ENCODE data around the gene MCC. TPM values are rescaled to one million over a fixed set of nuclear protein-coding genes. Genes with fewer than 3 reads are reported as not detected.

The MCC gene
- total RNA-seq, 1 experiment from 2014 or later, result 7.1 TPM

DNA sequence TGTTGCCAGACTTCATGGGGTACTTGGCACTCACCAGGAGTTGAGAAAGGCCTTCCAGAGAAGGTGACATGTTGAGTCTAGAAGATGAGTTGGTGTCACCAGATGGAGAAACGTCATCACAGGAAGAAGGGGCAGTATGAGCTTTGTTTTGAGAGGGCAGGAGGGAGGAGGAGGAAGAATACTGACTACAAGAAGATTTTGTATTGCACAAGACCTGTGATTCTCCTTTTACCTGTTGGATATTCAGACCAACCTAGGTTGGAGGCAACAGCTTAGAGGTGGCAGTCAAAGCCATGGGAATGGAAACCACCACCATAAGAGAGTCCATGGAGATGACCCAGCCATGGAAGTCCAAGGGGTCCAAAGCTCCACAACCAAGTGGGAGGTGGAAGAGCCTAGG is 207.7 kb downstream of the MCC start:
- Histone ChIP-seq H3K4me1 (ENCODE audit: insufficient read depth, low read length) (no peaks in the 10 kb centered on the region), H3K4me2 (ENCODE audit: low read length) (no peak overlapping the region), H3K27ac (ENCODE audit: low read length) (no peak overlapping the region), H3K27me3 (ENCODE audit: low read length) (no peaks in the 10 kb centered on the region), H3K4me3 (ENCODE audit: low read length) (no peak overlapping the region), H4K20me1 (ENCODE audit: low read length) (no peaks in the 10 kb centered on the region), H2AFZ (ENCODE audit: low read length) (no peak overlapping the region), H3K79me2 (ENCODE audit: low read length) (no peaks in the 10 kb centered on the region), H3K9ac (ENCODE audit: low read length) (no peak overlapping the region), H3K9me2 (replicated peaks; ENCODE audit: low read length) (no peaks in the 10 kb centered on the region), H3K9me3 (ENCODE audit: low read length) (no peaks in the 10 kb centered on the region), H3K36me3 (ENCODE audit: low read depth, low read length) (no peaks in the 10 kb centered on the region), H3F3A (ENCODE audit: low read length, unreplicated experiment) (no peaks in the 10 kb centered on the region)
- CTCF ChIA-PET, result no interaction called here
- no TSS peak for BruUV-seq (replicated peaks)
- intact Hi-C loops (cut with micrococcal nuclease), result no loop called here
- DNase-seq (no peak), ATAC-seq (no peak)
- POLR2A ChIA-PET (ENCODE audit: unreplicated experiment), result no interaction called here
- no peak for TF ChIP-seq EZH2phosphoT487 (IDR thresholded peaks at IDR 0.05; ENCODE audit: borderline replicate concordance, low read length)
- TF ChIP-seq EZH2 (IDR thresholded peaks at IDR 0.05; ENCODE audit: low read length, unreplicated experiment), result no peak
- TF ChIP-seq CTCF (conservative IDR thresholded peaks at IDR 0.05; ENCODE audit: low read depth, low read length), result no peak

GRCh38 chr5:113278976-113279375 is 209.3 kb downstream of the MCC start:
- no peaks in the 10 kb centered on the region for H3K4me1 ChIP-seq (ENCODE audit: insufficient read depth, low read length)
- no peaks in the 10 kb centered on the region for H3K79me2 ChIP-seq (ENCODE audit: low read length)
- no peaks in the 10 kb centered on the region for H3K27me3 ChIP-seq (ENCODE audit: low read length)
- H3K9ac ChIP-seq (ENCODE audit: low read length), result no peak overlapping the region
- no peak overlapping the region for H3K4me2 ChIP-seq (ENCODE audit: low read length)
- no peaks in the 10 kb centered on the region for H3K9me3 ChIP-seq (ENCODE audit: low read length)
- ChIA-PET POLR2A (ENCODE audit: unreplicated experiment) (no interaction called here), CTCF (no interaction called here)
- ATAC-seq (no peak), DNase-seq (no peak)
- no peaks in the 10 kb centered on the region for H3F3A ChIP-seq (ENCODE audit: low read length, unreplicated experiment)
- intact Hi-C loops (cut with micrococcal nuclease), result no loop called here
- no peak overlapping the region for H2AFZ ChIP-seq (ENCODE audit: low read length)
- H3K4me3 ChIP-seq (ENCODE audit: low read length), result no peak overlapping the region
- no peaks in the 10 kb centered on the region for H3K36me3 ChIP-seq (ENCODE audit: low read depth, low read length)
- H4K20me1 ChIP-seq (ENCODE audit: low read length), result no peaks in the 10 kb centered on the region
- no peaks in the 10 kb centered on the region for H3K9me2 ChIP-seq (replicated peaks; ENCODE audit: low read length)
- BruUV-seq (replicated peaks), result no TSS peak
- no peak for TF ChIP-seq CTCF (conservative IDR thresholded peaks at IDR 0.05; ENCODE audit: low read depth, low read length)
- TF ChIP-seq EZH2phosphoT487 (IDR thresholded peaks at IDR 0.05; ENCODE audit: borderline replicate concordance, low read length), result no peak
- TF ChIP-seq EZH2 (IDR thresholded peaks at IDR 0.05; ENCODE audit: low read length, unreplicated experiment), result no peak
- no peak overlapping the region for H3K27ac ChIP-seq (ENCODE audit: low read length)

GRCh38 chr5:113276493-113276892 is 211.8 kb downstream of the MCC start:
- intact Hi-C loops (cut with micrococcal nuclease), result no loop called here
- Histone ChIP-seq H3K4me3 (ENCODE audit: low read length) (no peak overlapping the region), H3K4me2 (ENCODE audit: low read length) (no peak overlapping the region), H3K9ac (ENCODE audit: low read length) (no peak overlapping the region), H3K4me1 (ENCODE audit: insufficient read depth, low read length) (no peaks in the 10 kb centered on the region), H3K79me2 (ENCODE audit: low read length) (no peaks in the 10 kb centered on the region), H3K27ac (ENCODE audit: low read length) (no peak overlapping the region), H3K36me3 (ENCODE audit: low read depth, low read length) (no peaks in the 10 kb centered on the region), H4K20me1 (ENCODE audit: low read length) (no peaks in the 10 kb centered on the region), H2AFZ (ENCODE audit: low read length) (no peak overlapping the region), H3K9me2 (replicated peaks; ENCODE audit: low read length) (no peaks in the 10 kb centered on the region), H3K9me3 (ENCODE audit: low read length) (no peaks in the 10 kb centered on the region), H3F3A (ENCODE audit: low read length, unreplicated experiment) (no peaks in the 10 kb centered on the region), H3K27me3 (ENCODE audit: low read length) (no peaks in the 10 kb centered on the region)
- TF ChIP-seq CTCF (conservative IDR thresholded peaks at IDR 0.05; ENCODE audit: low read depth, low read length) (no peak), EZH2phosphoT487 (IDR thresholded peaks at IDR 0.05; ENCODE audit: borderline replicate concordance, low read length) (no peak), EZH2 (IDR thresholded peaks at IDR 0.05; ENCODE audit: low read length, unreplicated experiment) (no peak)
- DNase-seq, result no peak
- no TSS peak for BruUV-seq (replicated peaks)
- no peak for ATAC-seq
- ChIA-PET POLR2A (ENCODE audit: unreplicated experiment) (no interaction called here), CTCF (no interaction called here)

Data from PC-3 (cell line).